Neural cell (in vitro differentiated cells): ENCODE measurements around the gene RPA3. TPM values are rescaled to one million over a fixed set of nuclear protein-coding genes. Genes with fewer than 3 reads are reported as not detected.

Experiments used
- H2AFZ ChIP-seq: fragments of 200-600, 300-800 bp; sonication (generic), shearing (Covaris generic); 2 replicates; pipeline ENCODE4 v1.6.0; 2014; ENCODE audit warnings: low read depth, mild to moderate bottlenecking, antibody characterized with exemption, low read length, moderate library complexity
- H3F3A ChIP-seq: fragments of 200-600 bp; shearing (Covaris generic); 2 replicates; pipeline ENCODE4 v1.6.1; 2016; ENCODE audit warnings: mild to moderate bottlenecking, moderate library complexity, mixed read lengths, antibody characterized with exemption, low read length; ENCODE audit not compliant: insufficient read depth, poor library complexity, severe bottlenecking
- H3K27ac ChIP-seq: fragments of 200-600, 300-800 bp; sonication (generic), shearing (Covaris generic); 2 replicates; pipeline ENCODE4 v1.5.1; 2014; ENCODE audit warnings: mild to moderate bottlenecking, low read length, moderate library complexity
- H3K27me3 ChIP-seq: fragments of 300-800, 200-600 bp; sonication (generic), shearing (Covaris generic); 2 replicates; pipeline ENCODE4 v1.6.0; 2014; ENCODE audit warnings: mild to moderate bottlenecking, low read depth, low read length, moderate library complexity; ENCODE audit not compliant: insufficient read depth
- H3K36me3 ChIP-seq: fragments of 300-800, 200-600 bp; sonication (generic), shearing (Covaris generic); 2 replicates; pipeline ENCODE4 v1.5.1; 2014; ENCODE audit warnings: mild to moderate bottlenecking, antibody characterized with exemption, low read length, moderate library complexity; ENCODE audit not compliant: insufficient read depth
- H3K4me2 ChIP-seq: fragments of 300-800, 200-600 bp; sonication (generic), shearing (Covaris generic); 2 replicates; pipeline ENCODE4 v1.6.0; 2014; ENCODE audit warnings: mild to moderate bottlenecking, low read length
- H3K4me3 ChIP-seq: fragments of 300-800, 200-600 bp; sonication (generic), shearing (Covaris generic); 2 replicates; pipeline ENCODE4 v1.5.1; 2014; ENCODE audit warnings: mild to moderate bottlenecking, low read length, moderate library complexity
- H3K79me2 ChIP-seq: fragments of 200-600 bp; shearing (Covaris generic); replicated peaks from 2 replicates; pipeline ENCODE4 v1.6.0; 2014; ENCODE audit warnings: mild to moderate bottlenecking, low read length, moderate library complexity; ENCODE audit not compliant: insufficient read depth
- H3K9ac ChIP-seq: fragments of 300-800, 200-600 bp; sonication (generic), shearing (Covaris generic); 2 replicates; pipeline ENCODE4 v1.6.1; 2016; ENCODE audit warnings: mild to moderate bottlenecking, low read length, mixed read lengths
- H3K9me2 ChIP-seq: fragments of 200-600 bp; shearing (Covaris generic); 2 replicates; pipeline ENCODE4 v1.6.1; 2016; ENCODE audit warnings: mild to moderate bottlenecking, low read length, mixed read lengths; ENCODE audit not compliant: insufficient read depth
- H3K9me3 ChIP-seq: fragments of 200-600, 300-800 bp; sonication (generic), shearing (Covaris generic); 2 replicates; pipeline ENCODE4 v1.6.1; 2016; ENCODE audit warnings: mild to moderate bottlenecking, mixed run types, low read length, moderate library complexity, mixed read lengths
- H4K20me1 ChIP-seq: fragments of 200-600 bp; shearing (Covaris generic); 2 replicates; pipeline ENCODE4 v1.6.1; 2016; ENCODE audit warnings: mild to moderate bottlenecking, mixed run types; ENCODE audit not compliant: insufficient read depth
- CTCF ChIP-seq: fragments of 450-650 bp; IDR thresholded peaks from 2 replicates; pipeline ENCODE4 v1.5.1; 2014; ENCODE audit warnings: antibody characterized with exemption, mild to moderate bottlenecking, moderate library complexity; ENCODE audit not compliant: poor library complexity, severe bottlenecking
- EP300 ChIP-seq: fragments of 450-650 bp; conservative IDR thresholded peaks from 2 replicates; pipeline ENCODE4 v1.6.1; 2014; ENCODE audit warnings: antibody characterized with exemption, mild to moderate bottlenecking, moderate library complexity; ENCODE audit not compliant: poor library complexity, severe bottlenecking
- EZH2 ChIP-seq: fragments of 200-600, 300-800 bp; shearing (Covaris generic), sonication (generic); IDR thresholded peaks from 2 replicates; pipeline ENCODE4 v1.6.1; 2014; ENCODE audit warnings: antibody characterized with exemption, low read length, borderline replicate concordance, mild to moderate bottlenecking; ENCODE audit not compliant: insufficient read depth, poor library complexity, severe bottlenecking
- MXI1 ChIP-seq: fragments of 450-650 bp; conservative IDR thresholded peaks from 2 replicates; pipeline ENCODE4 v1.6.1; 2014; ENCODE audit warnings: antibody characterized with exemption, mild to moderate bottlenecking; ENCODE audit not compliant: poor library complexity, severe bottlenecking
- POLR2AphosphoS5 ChIP-seq: IDR thresholded peaks from 2 replicates; pipeline ENCODE4 v1.6.1; 2012
- RAD21 ChIP-seq: fragments of 450-650 bp; conservative IDR thresholded peaks from 2 replicates; pipeline ENCODE4 v1.6.1; 2014; ENCODE audit warnings: antibody characterized with exemption, mild to moderate bottlenecking, moderate library complexity
- SMC3 ChIP-seq: fragments of 450-650 bp; conservative IDR thresholded peaks from 2 replicates; pipeline ENCODE4 v1.6.1; 2014; ENCODE audit warnings: antibody characterized with exemption, mild to moderate bottlenecking, moderate library complexity; ENCODE audit not compliant: poor library complexity
- TAF1 ChIP-seq: IDR thresholded peaks from 2 replicates; pipeline ENCODE4 v1.6.1; 2012; ENCODE audit warnings: low read depth
- polyA plus RNA-seq: library from polyadenylated mRNA; depleted of rRNA; stranded (reverse); fragments of >200 nt; gene quantifications from 2 replicates; pipeline ENCODE4 v1.2.3, GENCODE V29; 2014
- TF ChIP-seq, protein P1 (sequence below): IDR thresholded peaks from 2 replicates; pipeline ENCODE4 v1.6.1; 2012; ENCODE audit warnings: borderline replicate concordance

The RPA3 gene
- polyA plus RNA-seq, 1 donor from 2014 or later, result 50.1 TPM

- Histone ChIP-seq H3K4me2 (no peak overlapping the region), H3K27ac (no peak overlapping the region)
Measured at GRCh38 chr7:7670490-7670889, 47.9 kb downstream of the RPA3 start.

GRCh38 chr7:7668706-7669105 lies 49.7 kb downstream of the RPA3 start:
- no peak overlapping the region for H2AFZ ChIP-seq
- H3K9ac ChIP-seq, result no peak overlapping the region
- no peaks in the 10 kb centered on the region for H4K20me1 ChIP-seq
- no peaks in the 10 kb centered on the region for H3K27me3 ChIP-seq
- no peaks in the 10 kb centered on the region for H3K79me2 ChIP-seq
- no peaks in the 10 kb centered on the region for H3K9me3 ChIP-seq
- no peaks in the 10 kb centered on the region for H3K9me2 ChIP-seq
- H3K4me2 ChIP-seq, result no peak overlapping the region
- no peak for TF ChIP-seq POLR2AphosphoS5
- TF ChIP-seq CTCF, result no peak
- TF ChIP-seq RAD21, result no peak
- TF ChIP-seq EZH2, result no peak
- no peak for TF ChIP-seq SMC3
- TF ChIP-seq, protein P1, sequence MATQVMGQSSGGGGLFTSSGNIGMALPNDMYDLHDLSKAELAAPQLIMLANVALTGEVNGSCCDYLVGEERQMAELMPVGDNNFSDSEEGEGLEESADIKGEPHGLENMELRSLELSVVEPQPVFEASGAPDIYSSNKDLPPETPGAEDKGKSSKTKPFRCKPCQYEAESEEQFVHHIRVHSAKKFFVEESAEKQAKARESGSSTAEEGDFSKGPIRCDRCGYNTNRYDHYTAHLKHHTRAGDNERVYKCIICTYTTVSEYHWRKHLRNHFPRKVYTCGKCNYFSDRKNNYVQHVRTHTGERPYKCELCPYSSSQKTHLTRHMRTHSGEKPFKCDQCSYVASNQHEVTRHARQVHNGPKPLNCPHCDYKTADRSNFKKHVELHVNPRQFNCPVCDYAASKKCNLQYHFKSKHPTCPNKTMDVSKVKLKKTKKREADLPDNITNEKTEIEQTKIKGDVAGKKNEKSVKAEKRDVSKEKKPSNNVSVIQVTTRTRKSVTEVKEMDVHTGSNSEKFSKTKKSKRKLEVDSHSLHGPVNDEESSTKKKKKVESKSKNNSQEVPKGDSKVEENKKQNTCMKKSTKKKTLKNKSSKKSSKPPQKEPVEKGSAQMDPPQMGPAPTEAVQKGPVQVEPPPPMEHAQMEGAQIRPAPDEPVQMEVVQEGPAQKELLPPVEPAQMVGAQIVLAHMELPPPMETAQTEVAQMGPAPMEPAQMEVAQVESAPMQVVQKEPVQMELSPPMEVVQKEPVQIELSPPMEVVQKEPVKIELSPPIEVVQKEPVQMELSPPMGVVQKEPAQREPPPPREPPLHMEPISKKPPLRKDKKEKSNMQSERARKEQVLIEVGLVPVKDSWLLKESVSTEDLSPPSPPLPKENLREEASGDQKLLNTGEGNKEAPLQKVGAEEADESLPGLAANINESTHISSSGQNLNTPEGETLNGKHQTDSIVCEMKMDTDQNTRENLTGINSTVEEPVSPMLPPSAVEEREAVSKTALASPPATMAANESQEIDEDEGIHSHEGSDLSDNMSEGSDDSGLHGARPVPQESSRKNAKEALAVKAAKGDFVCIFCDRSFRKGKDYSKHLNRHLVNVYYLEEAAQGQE, result no peak
- no peak for TF ChIP-seq MXI1
- no peak for TF ChIP-seq TAF1
- no peak for TF ChIP-seq EP300
- H3K36me3 ChIP-seq, result no peaks in the 10 kb centered on the region
- no peak overlapping the region for H3K27ac ChIP-seq
- H3K4me3 ChIP-seq, result no peak overlapping the region
- no peaks in the 10 kb centered on the region for H3F3A ChIP-seq

More at GRCh38 chr7:7670490-7670889, 47.9 kb downstream of the RPA3 start:
- Histone ChIP-seq H3K9ac (no peak overlapping the region), H3K36me3 (no peaks in the 10 kb centered on the region), H2AFZ (no peak overlapping the region), H3K9me3 (no peaks in the 10 kb centered on the region), H3K4me3 (no peak overlapping the region), H3K79me2 (no peaks in the 10 kb centered on the region), H3F3A (no peaks in the 10 kb centered on the region), H3K27me3 (no peaks in the 10 kb centered on the region), H3K9me2 (no peaks in the 10 kb centered on the region), H4K20me1 (no peaks in the 10 kb centered on the region)
- no peak for TF ChIP-seq EZH2
- TF ChIP-seq CTCF, result no peak
- TF ChIP-seq, protein P1, result no peak
